Body of pancreas (tissue), 4 donors: ENCODE data around the gene ANKLE2.

ENCODE experiments used
- POLR2A ChIP-seq, 3 donors: fragments of 450-650 bp; IDR thresholded peaks; one replicate each; pipeline ENCODE4 v1.6.1; 2016; ENCODE audit warnings: antibody characterized with exemption in 3 of 3, mild to moderate bottlenecking in 2 of 3
- TF ChIP-seq, protein P1 (sequence below), 7 experiments: fragments of 450-650 bp in 4 of 7; fragments of 200-600 bp in 3 of 7; sonication (generic) in 3 of 7; IDR thresholded peaks; one replicate each; pipeline ENCODE4 v1.5.1; 2016 to 2019; ENCODE audit warnings: antibody characterized with exemption in 7 of 7

GRCh38 chr12:132713123-132713522, 48.5 kb downstream of the ANKLE2 start:
- TF ChIP-seq, protein P1, sequence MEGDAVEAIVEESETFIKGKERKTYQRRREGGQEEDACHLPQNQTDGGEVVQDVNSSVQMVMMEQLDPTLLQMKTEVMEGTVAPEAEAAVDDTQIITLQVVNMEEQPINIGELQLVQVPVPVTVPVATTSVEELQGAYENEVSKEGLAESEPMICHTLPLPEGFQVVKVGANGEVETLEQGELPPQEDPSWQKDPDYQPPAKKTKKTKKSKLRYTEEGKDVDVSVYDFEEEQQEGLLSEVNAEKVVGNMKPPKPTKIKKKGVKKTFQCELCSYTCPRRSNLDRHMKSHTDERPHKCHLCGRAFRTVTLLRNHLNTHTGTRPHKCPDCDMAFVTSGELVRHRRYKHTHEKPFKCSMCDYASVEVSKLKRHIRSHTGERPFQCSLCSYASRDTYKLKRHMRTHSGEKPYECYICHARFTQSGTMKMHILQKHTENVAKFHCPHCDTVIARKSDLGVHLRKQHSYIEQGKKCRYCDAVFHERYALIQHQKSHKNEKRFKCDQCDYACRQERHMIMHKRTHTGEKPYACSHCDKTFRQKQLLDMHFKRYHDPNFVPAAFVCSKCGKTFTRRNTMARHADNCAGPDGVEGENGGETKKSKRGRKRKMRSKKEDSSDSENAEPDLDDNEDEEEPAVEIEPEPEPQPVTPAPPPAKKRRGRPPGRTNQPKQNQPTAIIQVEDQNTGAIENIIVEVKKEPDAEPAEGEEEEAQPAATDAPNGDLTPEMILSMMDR (IDR thresholded peaks at IDR 0.05): no peak
- no peak for TF ChIP-seq POLR2A (IDR thresholded peaks at IDR 0.05)
